ENCODE data around the gene PXN. TPM values are rescaled to one million over a fixed set of nuclear protein-coding genes. Genes with fewer than 3 reads are reported as not detected.
A peak's percentile ranks its signal among the peaks of the same experiment; 100 is the strongest.

PXN gene
- total and polyA plus RNA-seq, 4 donors: 6.0 to 13.1 (median 12.3) TPM

DNA sequence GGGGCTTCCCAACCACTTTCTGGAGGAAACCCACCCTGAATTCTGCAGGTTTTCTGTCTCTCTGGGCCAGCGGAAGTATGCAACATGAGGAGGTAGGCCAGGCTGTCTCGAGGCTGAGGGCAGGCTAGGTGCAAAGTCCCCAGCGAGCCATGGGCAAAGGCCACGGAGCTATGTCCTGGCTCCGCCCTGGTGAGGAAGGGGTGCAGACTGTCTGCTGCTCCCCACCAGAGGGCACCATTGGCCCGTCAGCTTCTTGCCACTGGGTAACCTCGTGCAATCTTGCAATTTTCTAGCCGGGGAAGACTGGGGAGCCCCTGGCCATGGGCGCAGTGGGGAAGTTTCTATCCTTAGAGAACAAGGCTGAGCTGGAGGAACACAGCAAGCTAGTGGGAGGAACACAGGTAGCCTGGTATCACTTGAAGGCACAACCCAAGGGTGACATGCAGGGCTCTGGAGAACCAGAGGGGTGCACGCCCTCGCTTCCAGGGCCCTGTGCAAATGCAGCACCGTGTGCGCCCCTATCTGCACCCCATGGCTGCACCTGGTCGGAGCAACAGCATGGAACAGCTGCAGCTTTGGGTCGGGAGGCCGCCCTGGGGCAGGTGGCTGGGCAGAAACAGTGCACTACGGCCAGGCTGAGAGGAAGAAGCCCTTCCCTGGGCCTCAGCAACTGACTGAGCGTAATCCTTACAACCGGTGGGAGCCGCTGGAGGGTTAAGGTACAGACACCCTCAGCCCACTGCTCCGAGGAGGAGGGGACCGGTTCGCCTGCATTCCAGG, 37.0 kb downstream of the PXN start (continued):
- TF ChIP-seq, protein P1, sequence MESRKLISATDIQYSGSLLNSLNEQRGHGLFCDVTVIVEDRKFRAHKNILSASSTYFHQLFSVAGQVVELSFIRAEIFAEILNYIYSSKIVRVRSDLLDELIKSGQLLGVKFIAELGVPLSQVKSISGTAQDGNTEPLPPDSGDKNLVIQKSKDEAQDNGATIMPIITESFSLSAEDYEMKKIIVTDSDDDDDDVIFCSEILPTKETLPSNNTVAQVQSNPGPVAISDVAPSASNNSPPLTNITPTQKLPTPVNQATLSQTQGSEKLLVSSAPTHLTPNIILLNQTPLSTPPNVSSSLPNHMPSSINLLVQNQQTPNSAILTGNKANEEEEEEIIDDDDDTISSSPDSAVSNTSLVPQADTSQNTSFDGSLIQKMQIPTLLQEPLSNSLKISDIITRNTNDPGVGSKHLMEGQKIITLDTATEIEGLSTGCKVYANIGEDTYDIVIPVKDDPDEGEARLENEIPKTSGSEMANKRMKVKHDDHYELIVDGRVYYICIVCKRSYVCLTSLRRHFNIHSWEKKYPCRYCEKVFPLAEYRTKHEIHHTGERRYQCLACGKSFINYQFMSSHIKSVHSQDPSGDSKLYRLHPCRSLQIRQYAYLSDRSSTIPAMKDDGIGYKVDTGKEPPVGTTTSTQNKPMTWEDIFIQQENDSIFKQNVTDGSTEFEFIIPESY (IDR thresholded peaks at IDR 0.05): no peak
- TF ChIP-seq HNF4A (conservative IDR thresholded peaks at IDR 0.05) (peak; percentile 98 to 99), FOXA1 (IDR thresholded peaks at IDR 0.05) (peak; percentile 19), FOXA2 (IDR thresholded peaks at IDR 0.05) (peak; percentile 28)
- TF ChIP-seq, protein P2, sequence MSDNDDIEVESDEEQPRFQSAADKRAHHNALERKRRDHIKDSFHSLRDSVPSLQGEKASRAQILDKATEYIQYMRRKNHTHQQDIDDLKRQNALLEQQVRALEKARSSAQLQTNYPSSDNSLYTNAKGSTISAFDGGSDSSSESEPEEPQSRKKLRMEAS (IDR thresholded peaks at IDR 0.05): peak; percentile 82

GRCh38 chr12:120228041-120228290, 37.6 kb downstream of the PXN start:
- Histone ChIP-seq H3K4me3 (ENCODE audit: low read depth in 1 of 3, low read length in 3 of 3) (peak overlapping the region in 2 of 3 donors; percentile 8 to 36), H3K9me3 (ENCODE audit: control insufficient read depth in 4 of 4, low read length in 3 of 4) (no peaks in the 10 kb centered on the region), H3K4me1 (ENCODE audit: control insufficient read depth in 4 of 4, insufficient read depth in 4 of 4, low read length in 3 of 4) (peaks cover 19 to 72% (median 65%) of the 10 kb centered on the region in 4 donors), H3K27ac (ENCODE audit: low read depth in 1 of 2, low read length in 2 of 2) (peak overlapping the region; percentile 79 to 92), H3K27me3 (ENCODE audit: control insufficient read depth in 4 of 4, insufficient read depth in 4 of 4, low read length in 3 of 4) (no peaks in the 10 kb centered on the region), H3K36me3 (ENCODE audit: control insufficient read depth in 4 of 4, insufficient read depth in 3 of 4, low read depth in 1 of 4, low read length in 3 of 4) (peaks cover 0 to 5% (median under 1%) of the 10 kb centered on the region in 4 donors), H3K9ac (ENCODE audit: low read depth in 1 of 2, low read length in 2 of 2) (peak overlapping the region in 1 of 2 donors; percentile 80)
- WGBS: 26% methylated on average over 3 of the region's 3 CpGs
- no peak for DNase-seq (ENCODE audit: low spot score)
- TF ChIP-seq TAF1 (conservative IDR thresholded peaks at IDR 0.05): peak; percentile 37
- TF ChIP-seq, protein P3, sequence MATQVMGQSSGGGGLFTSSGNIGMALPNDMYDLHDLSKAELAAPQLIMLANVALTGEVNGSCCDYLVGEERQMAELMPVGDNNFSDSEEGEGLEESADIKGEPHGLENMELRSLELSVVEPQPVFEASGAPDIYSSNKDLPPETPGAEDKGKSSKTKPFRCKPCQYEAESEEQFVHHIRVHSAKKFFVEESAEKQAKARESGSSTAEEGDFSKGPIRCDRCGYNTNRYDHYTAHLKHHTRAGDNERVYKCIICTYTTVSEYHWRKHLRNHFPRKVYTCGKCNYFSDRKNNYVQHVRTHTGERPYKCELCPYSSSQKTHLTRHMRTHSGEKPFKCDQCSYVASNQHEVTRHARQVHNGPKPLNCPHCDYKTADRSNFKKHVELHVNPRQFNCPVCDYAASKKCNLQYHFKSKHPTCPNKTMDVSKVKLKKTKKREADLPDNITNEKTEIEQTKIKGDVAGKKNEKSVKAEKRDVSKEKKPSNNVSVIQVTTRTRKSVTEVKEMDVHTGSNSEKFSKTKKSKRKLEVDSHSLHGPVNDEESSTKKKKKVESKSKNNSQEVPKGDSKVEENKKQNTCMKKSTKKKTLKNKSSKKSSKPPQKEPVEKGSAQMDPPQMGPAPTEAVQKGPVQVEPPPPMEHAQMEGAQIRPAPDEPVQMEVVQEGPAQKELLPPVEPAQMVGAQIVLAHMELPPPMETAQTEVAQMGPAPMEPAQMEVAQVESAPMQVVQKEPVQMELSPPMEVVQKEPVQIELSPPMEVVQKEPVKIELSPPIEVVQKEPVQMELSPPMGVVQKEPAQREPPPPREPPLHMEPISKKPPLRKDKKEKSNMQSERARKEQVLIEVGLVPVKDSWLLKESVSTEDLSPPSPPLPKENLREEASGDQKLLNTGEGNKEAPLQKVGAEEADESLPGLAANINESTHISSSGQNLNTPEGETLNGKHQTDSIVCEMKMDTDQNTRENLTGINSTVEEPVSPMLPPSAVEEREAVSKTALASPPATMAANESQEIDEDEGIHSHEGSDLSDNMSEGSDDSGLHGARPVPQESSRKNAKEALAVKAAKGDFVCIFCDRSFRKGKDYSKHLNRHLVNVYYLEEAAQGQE (IDR thresholded peaks at IDR 0.05): no peak

DNA sequence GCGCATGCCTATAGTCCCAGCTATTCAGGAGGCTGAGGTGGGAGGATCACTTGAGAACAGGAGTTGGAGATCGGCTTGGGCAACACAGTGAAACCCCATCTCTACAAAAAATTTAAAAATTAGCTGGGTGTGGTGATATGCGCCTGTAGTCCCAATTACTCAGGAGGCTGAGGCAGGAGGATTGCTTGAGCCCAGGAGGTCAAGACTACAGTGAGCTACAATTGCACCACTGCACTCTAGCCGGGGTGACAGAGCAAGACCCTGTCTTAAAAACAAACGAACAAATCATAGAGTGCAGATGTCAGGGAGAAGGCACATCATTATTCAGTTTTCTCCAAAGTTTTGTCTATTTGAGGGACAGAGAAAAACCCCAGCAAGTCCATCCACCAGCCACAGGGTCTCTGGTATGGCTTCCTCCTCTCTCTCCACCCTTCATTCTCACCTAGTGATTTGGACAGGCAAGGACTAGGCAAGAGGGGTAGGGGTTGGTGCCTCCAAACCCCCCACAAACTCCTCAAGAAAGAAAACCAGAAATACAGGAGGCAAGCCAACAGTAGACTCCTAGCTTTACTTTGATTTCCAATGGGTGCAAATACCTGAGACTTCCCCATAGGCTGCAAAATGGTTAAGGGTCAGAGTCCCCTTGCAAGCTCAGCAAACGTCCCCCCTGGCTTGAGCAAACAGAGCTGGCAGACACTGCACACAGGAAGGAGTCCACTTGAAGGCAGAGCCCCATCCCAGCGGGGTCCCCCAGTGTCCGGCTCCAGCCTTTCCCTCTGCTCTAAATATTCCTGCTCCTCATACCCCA, 38.1 kb downstream of the PXN start:
- 60% methylated on average over 8 of the region's 8 CpGs for WGBS
- Histone ChIP-seq H3K36me3 (ENCODE audit: control insufficient read depth in 4 of 4, insufficient read depth in 3 of 4, low read depth in 1 of 4, low read length in 3 of 4) (peaks cover 0 to 5% (median 2%) of the 10 kb centered on the region in 4 donors), H3K9me3 (ENCODE audit: control insufficient read depth in 4 of 4, low read length in 3 of 4) (no peaks in the 10 kb centered on the region), H3K27ac (ENCODE audit: low read depth in 1 of 2, low read length in 2 of 2) (peak overlapping the region; percentile 79 to 92), H3K4me3 (ENCODE audit: low read depth in 1 of 3, low read length in 3 of 3) (peak overlapping the region in 2 of 3 donors; percentile 8 to 36), H3K4me1 (ENCODE audit: control insufficient read depth in 4 of 4, insufficient read depth in 4 of 4, low read length in 3 of 4) (peaks cover 19 to 69% (median 64%) of the 10 kb centered on the region in 4 donors), H3K9ac (ENCODE audit: low read depth in 1 of 2, low read length in 2 of 2) (peak overlapping the region; percentile 23 to 80), H3K27me3 (ENCODE audit: control insufficient read depth in 4 of 4, insufficient read depth in 4 of 4, low read length in 3 of 4) (no peaks in the 10 kb centered on the region)
- peak; percentile 61 for TF ChIP-seq HNF4A (conservative IDR thresholded peaks at IDR 0.05)
- peak; percentile 45 for TF ChIP-seq HNF4G (IDR thresholded peaks at IDR 0.05)
- TF ChIP-seq TAF1 (conservative IDR thresholded peaks at IDR 0.05): peak; percentile 77
- TF ChIP-seq FOXA1 (IDR thresholded peaks at IDR 0.05): no peak
- DNase-seq (ENCODE audit: low spot score): no peak
